Peyer's patch (tissue), 4 donors: ENCODE data around the gene ZNF407. TPM values are rescaled to one million over a fixed set of nuclear protein-coding genes. Genes with fewer than 3 reads are reported as not detected.

Experiments used
- DNase-seq, 3 donors: peaks; one replicate each; pipeline ENCODE4 v3.0.0-alpha.2; 2017 to 2019
- H3K27ac ChIP-seq, 4 donors: fragments of 200-600 bp; sonication (generic); one replicate each; pipeline ENCODE4 v1.5.1; 2016 to 2019
- H3K27me3 ChIP-seq, 2 donors: fragments of 200-600 bp; sonication (generic); one replicate each; pipeline ENCODE4 v1.5.1; 2019
- H3K36me3 ChIP-seq, 3 donors: fragments of 200-600 bp; sonication (generic); one replicate each; pipeline ENCODE4 v1.5.1; 2016 to 2019
- H3K4me1 ChIP-seq, 4 donors: fragments of 200-600 bp; sonication (generic); one replicate each; pipeline ENCODE4 v1.5.1; 2016 to 2019
- H3K4me3 ChIP-seq, 4 donors: fragments of 200-600 bp; sonication (generic); 1 replicate in 3 of 4; 2 replicates in 1 of 4; pipeline ENCODE4 v1.5.1; 2016 to 2019; ENCODE audit warnings: mild to moderate bottlenecking in 1 of 4
- H3K9me3 ChIP-seq, 4 donors: fragments of 200-600 bp; sonication (generic); one replicate each; pipeline ENCODE4 v1.5.1; 2016 to 2019; ENCODE audit warnings: mild to moderate bottlenecking in 1 of 4
- POLR2A ChIP-seq, 2 donors: fragments of 450-650 bp; IDR thresholded peaks; one replicate each; pipeline ENCODE4 v1.5.1; 2017; ENCODE audit warnings: antibody characterized with exemption in 2 of 2, mild to moderate bottlenecking in 2 of 2, moderate library complexity in 2 of 2
- total RNA-seq, 4 donors: library from RNA; depleted of rRNA; stranded (reverse); fragments of >200 nt; gene quantifications; one replicate each; pipeline ENCODE4 v1.1.0, GENCODE V29; 2016
- TF ChIP-seq, protein P1 (sequence below), 6 experiments: fragments of 450-650 bp in 4 of 6; fragments of 200-600 bp in 2 of 6; sonication (generic) in 1 of 6; IDR thresholded peaks; one replicate each; pipeline ENCODE4 v1.5.1; 2017 to 2019; ENCODE audit warnings: antibody characterized with exemption in 6 of 6, mild to moderate bottlenecking in 3 of 6, moderate library complexity in 1 of 6

Gene ZNF407
- total RNA-seq, 4 donors from 2014 or later, result 24.0 to 54.5 (median 32.3) TPM

DNA sequence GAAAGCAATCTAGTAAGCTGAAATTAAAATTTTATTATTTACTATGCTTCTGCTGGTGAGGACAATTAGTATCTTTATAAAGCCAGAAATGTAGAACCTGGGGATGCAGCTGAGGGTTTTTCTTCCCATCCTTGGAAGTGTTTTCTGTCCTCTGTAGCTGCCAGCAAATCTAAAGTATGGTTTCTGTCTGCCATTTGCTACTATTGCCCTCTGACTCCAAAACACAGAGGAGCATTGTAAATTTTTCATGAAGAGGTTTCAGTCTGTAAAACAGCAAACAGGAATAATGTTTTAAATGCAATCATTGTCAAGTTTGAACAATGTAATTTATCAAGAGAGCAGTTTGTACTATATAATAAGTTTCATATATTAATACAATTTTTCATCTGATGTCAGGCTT is 258.8 kb downstream of the ZNF407 start:
- DNase-seq, result no peak
- H3K9me3 ChIP-seq, result no peaks in the 10 kb centered on the region
- TF ChIP-seq, protein P1, sequence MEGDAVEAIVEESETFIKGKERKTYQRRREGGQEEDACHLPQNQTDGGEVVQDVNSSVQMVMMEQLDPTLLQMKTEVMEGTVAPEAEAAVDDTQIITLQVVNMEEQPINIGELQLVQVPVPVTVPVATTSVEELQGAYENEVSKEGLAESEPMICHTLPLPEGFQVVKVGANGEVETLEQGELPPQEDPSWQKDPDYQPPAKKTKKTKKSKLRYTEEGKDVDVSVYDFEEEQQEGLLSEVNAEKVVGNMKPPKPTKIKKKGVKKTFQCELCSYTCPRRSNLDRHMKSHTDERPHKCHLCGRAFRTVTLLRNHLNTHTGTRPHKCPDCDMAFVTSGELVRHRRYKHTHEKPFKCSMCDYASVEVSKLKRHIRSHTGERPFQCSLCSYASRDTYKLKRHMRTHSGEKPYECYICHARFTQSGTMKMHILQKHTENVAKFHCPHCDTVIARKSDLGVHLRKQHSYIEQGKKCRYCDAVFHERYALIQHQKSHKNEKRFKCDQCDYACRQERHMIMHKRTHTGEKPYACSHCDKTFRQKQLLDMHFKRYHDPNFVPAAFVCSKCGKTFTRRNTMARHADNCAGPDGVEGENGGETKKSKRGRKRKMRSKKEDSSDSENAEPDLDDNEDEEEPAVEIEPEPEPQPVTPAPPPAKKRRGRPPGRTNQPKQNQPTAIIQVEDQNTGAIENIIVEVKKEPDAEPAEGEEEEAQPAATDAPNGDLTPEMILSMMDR (IDR thresholded peaks at IDR 0.05), result no peak
- no peak for TF ChIP-seq POLR2A (IDR thresholded peaks at IDR 0.05)
- no peaks in the 10 kb centered on the region for H3K36me3 ChIP-seq
- H3K4me1 ChIP-seq, result no peaks in the 10 kb centered on the region
- H3K27ac ChIP-seq, result no peak overlapping the region
- no peak overlapping the region for H3K4me3 ChIP-seq
- no peaks in the 10 kb centered on the region for H3K27me3 ChIP-seq

DNA sequence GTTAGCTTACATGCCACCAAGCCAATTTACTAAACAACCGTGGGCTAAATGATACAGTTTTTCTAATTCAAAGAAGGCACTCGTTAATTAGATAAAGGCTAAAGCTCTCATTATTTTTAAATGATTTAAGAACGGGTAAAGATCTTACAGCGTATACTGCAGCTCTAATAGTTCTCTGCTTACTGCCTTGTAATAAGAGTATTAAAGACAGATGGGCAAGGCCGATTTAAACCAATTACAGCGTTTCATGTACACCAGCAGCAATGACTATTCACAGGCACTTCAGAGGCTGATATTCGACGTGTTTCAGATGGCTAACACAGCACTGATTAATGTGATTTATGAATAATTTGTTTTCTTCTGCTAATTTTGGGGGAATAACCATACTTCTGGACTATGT is 259.3 kb downstream of the ZNF407 start:
- no peak overlapping the region for H3K27ac ChIP-seq
- no peak overlapping the region for H3K4me3 ChIP-seq
- no peak for DNase-seq
- H3K9me3 ChIP-seq, result no peaks in the 10 kb centered on the region
- H3K4me1 ChIP-seq, result no peaks in the 10 kb centered on the region
- TF ChIP-seq, protein P1 (IDR thresholded peaks at IDR 0.05), result no peak
- no peak for TF ChIP-seq POLR2A (IDR thresholded peaks at IDR 0.05)
- H3K36me3 ChIP-seq, result no peaks in the 10 kb centered on the region
- no peaks in the 10 kb centered on the region for H3K27me3 ChIP-seq

DNA sequence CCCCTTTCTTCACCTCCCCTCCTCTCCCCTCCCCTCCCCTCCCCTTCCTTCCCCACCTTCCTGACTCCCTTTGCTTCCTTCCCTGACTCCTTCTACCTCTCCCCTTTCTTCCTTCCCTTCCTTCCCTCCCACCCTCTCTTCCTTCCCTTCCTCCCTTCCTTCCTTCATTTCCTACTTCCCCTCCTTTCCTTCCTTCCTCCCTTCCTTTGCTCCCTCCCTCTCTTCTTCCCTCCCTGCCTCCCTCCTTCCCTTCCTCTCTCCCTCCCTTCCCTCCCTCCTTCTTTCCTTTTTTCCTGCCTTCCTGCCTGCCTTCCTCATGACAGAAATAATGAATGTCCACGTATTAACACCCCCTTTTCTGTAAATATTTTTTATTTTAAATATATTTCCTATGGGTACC is 260.2 kb downstream of the ZNF407 start:
- no peak for DNase-seq
- no peak overlapping the region for H3K27ac ChIP-seq

DNA sequence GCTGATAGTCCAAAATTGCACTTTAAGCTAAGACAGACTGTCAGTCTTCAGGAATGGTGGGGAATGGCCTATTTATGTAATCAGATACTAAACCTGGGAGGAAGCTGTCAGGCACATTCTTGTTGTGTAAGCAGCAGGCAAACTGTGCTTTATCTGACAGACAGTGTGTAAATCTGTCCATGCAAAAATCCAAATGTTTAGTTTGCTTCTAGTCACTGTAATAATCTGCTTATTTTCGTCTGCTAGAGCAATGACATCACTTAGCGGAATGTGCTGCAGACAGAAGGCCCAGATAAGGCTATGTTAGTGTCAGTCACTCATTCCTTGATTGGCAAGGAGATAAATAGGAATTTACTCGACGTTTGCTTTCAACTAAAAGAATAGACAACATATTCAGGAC is 263.5 kb downstream of the ZNF407 start:
- Histone ChIP-seq H3K9me3 (no peaks in the 10 kb centered on the region), H3K27ac (no peak overlapping the region), H3K36me3 (no peaks in the 10 kb centered on the region), H3K27me3 (no peaks in the 10 kb centered on the region), H3K4me3 (no peak overlapping the region), H3K4me1 (no peaks in the 10 kb centered on the region)
- TF ChIP-seq, protein P1 (IDR thresholded peaks at IDR 0.05), result no peak
- TF ChIP-seq POLR2A (IDR thresholded peaks at IDR 0.05), result no peak
- DNase-seq, result no peak

More for the DNA sequence above, 260.2 kb downstream of the ZNF407 start:
- Histone ChIP-seq H3K4me1 (no peaks in the 10 kb centered on the region), H3K27me3 (no peaks in the 10 kb centered on the region), H3K36me3 (no peaks in the 10 kb centered on the region), H3K4me3 (no peak overlapping the region), H3K9me3 (no peaks in the 10 kb centered on the region)
- TF ChIP-seq POLR2A (IDR thresholded peaks at IDR 0.05), result no peak

DNA sequence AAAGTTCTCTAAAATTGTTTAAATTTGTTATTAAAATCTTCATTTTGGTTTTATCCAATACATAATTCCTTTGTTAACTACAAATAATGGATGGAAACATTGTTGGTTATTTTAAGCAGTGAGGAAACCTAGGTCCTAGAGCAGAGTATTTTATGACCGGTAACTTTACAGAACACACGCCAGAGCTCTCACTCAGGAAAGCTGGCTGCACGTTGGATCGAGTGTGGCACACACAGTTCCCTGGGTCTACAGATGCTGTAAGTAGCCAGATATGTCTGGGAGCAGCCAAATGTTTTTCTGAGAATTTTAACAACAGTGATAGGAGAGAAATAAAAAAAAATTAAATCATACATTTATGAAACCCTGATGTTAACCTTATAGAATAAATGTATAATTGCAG is 264.4 kb downstream of the ZNF407 start:
- no peak overlapping the region for H3K27ac ChIP-seq
- H3K36me3 ChIP-seq, result no peaks in the 10 kb centered on the region
- H3K27me3 ChIP-seq, result no peaks in the 10 kb centered on the region
- no peaks in the 10 kb centered on the region for H3K9me3 ChIP-seq
- no peak for TF ChIP-seq POLR2A (IDR thresholded peaks at IDR 0.05)
- TF ChIP-seq, protein P1 (IDR thresholded peaks at IDR 0.05), result no peak
- H3K4me3 ChIP-seq, result no peak overlapping the region
- no peaks in the 10 kb centered on the region for H3K4me1 ChIP-seq
- no peak for DNase-seq

DNA sequence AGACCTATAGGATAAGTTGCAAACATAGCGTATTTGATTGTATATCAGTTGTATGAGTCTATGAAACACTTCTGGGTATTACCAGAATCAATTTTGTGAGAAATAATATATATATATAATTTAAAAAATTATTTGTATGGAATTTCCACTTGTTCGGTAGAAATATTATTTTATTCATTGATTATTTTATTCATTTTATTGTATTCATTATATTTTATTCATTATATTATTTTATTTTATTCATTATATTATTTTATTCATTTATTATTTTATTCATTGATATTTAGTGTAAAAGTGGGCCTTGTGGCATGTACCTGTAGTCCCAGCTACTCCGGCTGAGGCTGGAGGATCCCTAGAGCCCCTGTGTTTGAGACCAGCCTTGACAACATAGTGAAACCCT is 268.9 kb downstream of the ZNF407 start:
- H3K4me3 ChIP-seq, result no peak overlapping the region
- no peaks in the 10 kb centered on the region for H3K36me3 ChIP-seq
- H3K4me1 ChIP-seq, result no peaks in the 10 kb centered on the region
- no peak for DNase-seq
- no peaks in the 10 kb centered on the region for H3K27me3 ChIP-seq
- TF ChIP-seq, protein P1 (IDR thresholded peaks at IDR 0.05), result no peak
- TF ChIP-seq POLR2A (IDR thresholded peaks at IDR 0.05), result no peak
- no peak overlapping the region for H3K27ac ChIP-seq
- no peaks in the 10 kb centered on the region for H3K9me3 ChIP-seq
